HepG2 (cell line): ENCODE results near the gene GRAP. TPM values are rescaled to one million over a fixed set of nuclear protein-coding genes. Genes with fewer than 3 reads are reported as not detected.
A peak's percentile ranks its signal among the peaks of the same experiment; 100 is the strongest.

Source experiments
- BCLAF1 ChIP-seq: fragments of 450-650 bp; IDR thresholded peaks from 2 replicates; pipeline ENCODE4 v1.6.1; 2017; ENCODE audit warnings: mild to moderate bottlenecking
- IKZF5 ChIP-seq: IDR thresholded peaks from 2 replicates; pipeline ENCODE4 v1.6.1; 2018; ENCODE audit warnings: missing genetic modification reagents, mild to moderate bottlenecking, missing compliant biosample characterization
- NFAT5 ChIP-seq: sonication (generic); formaldehyde crosslinking; IDR thresholded peaks from 2 replicates; pipeline ENCODE4 v1.4.0; 2020; ENCODE audit warnings: missing genetic modification reagents
- RXRB ChIP-seq: IDR thresholded peaks from 2 replicates; pipeline ENCODE4 v1.6.1; 2016; ENCODE audit warnings: borderline replicate concordance, missing genetic modification reagents, missing compliant biosample characterization
- TBP ChIP-seq: sonication (generic); formaldehyde crosslinking; IDR thresholded peaks from 2 replicates; pipeline ENCODE4 v1.5.0; 2020; ENCODE audit warnings: missing genetic modification reagents
- ZBTB44 ChIP-seq: sonication (generic); formaldehyde crosslinking; IDR thresholded peaks from 2 replicates; pipeline ENCODE4 v1.4.0; 2020; ENCODE audit warnings: missing genetic modification reagents
- ZNF143 ChIP-seq: sonication (generic); formaldehyde crosslinking; IDR thresholded peaks from 2 replicates; pipeline ENCODE4 v1.4.0; 2020; ENCODE audit warnings: missing genetic modification reagents
- ZNF530 ChIP-seq: sonication (generic); formaldehyde crosslinking; IDR thresholded peaks from 2 replicates; pipeline ENCODE4 v1.5.0; 2020; ENCODE audit warnings: low read depth, mild to moderate bottlenecking, missing genetic modification reagents
- ZNF567 ChIP-seq: sonication (generic); formaldehyde crosslinking; IDR thresholded peaks from 2 replicates; pipeline ENCODE4 v1.8.1; 2023; ENCODE audit warnings: mild to moderate bottlenecking, missing genetic modification reagents, borderline replicate concordance
- ZNF629 ChIP-seq: sonication (generic); formaldehyde crosslinking; conservative IDR thresholded peaks from 2 replicates; pipeline ENCODE4 v1.5.0; 2020; ENCODE audit warnings: missing genetic modification reagents
- ZNF850 ChIP-seq: sonication (generic); formaldehyde crosslinking; conservative IDR thresholded peaks from 2 replicates; pipeline ENCODE4 v1.9.0; 2021; ENCODE audit warnings: mild to moderate bottlenecking, missing genetic modification reagents
- ZXDC ChIP-seq: sonication (generic); formaldehyde crosslinking; IDR thresholded peaks from 2 replicates; pipeline ENCODE4 v1.5.0; 2020; ENCODE audit warnings: mild to moderate bottlenecking, missing genetic modification reagents
- polyA plus RNA-seq, 8 experiments: library from polyadenylated mRNA; depleted of rRNA in 3 of 8; stranded (reverse) in 7 of 8; unstranded in 1 of 8; fragments of >200 nt; fragmentation: Illumina TruSeq in 4 of 8; extraction: Trizol in 4 of 8; gene quantifications; 2 replicates each; pipeline versions ENCODE4 v1.2.1 to v1.2.3, GENCODE V29; 2011 to 2016; ENCODE audit warnings: low read depth in 4 of 8, missing spikeins in 1 of 8, mixed read lengths in 1 of 8; ENCODE audit not compliant: insufficient read depth in 1 of 8
- total RNA-seq, 5 experiments: library from RNA; depleted of rRNA; stranded (reverse); fragments of >200 nt; fragmentation: Illumina TruSeq; extraction: Trizol; gene quantifications; 2 replicates each; pipeline ENCODE4 v1.2.3, GENCODE V29; 2016; ENCODE audit warnings: low read depth in 1 of 5

GRAP gene
- total and polyA plus RNA-seq, 2 of the 13 experiments (the other 11 are each of a cell fraction or from before 2014, with no cell fraction given), result 0.77 to 1.7 TPM

GRCh38 chr17:18988546-18989173 is 58.1 kb downstream of the GRAP start (continued):
- peak; percentile 97 for TF ChIP-seq IKZF5 (CRISPR knock-in tag)
- no peak for TF ChIP-seq BCLAF1
- TF ChIP-seq TBP (CRISPR knock-in tag), result no peak
- TF ChIP-seq ZNF530 (CRISPR knock-in tag), result no peak
- peak; percentile 100 for TF ChIP-seq RXRB
- 0 out of 2 replicates have a peak, but pooled peaks have one; percentile 57 for TF ChIP-seq ZBTB44
- TF ChIP-seq ZNF567 (CRISPR knock-in tag), result 0 out of 2 replicates have a peak, but pooled peaks have one; percentile 53
- TF ChIP-seq ZNF629 (CRISPR knock-in tag), result peak; percentile 64
- peak; percentile 58; the same call in 1 of the 2 replicates for TF ChIP-seq ZNF143
- no peak for TF ChIP-seq NFAT5 (CRISPR knock-in tag)
- no peak for TF ChIP-seq ZNF850
- no peak for TF ChIP-seq ZXDC (CRISPR knock-in tag)
